CD4-positive, alpha-beta T cell treated with Interleukin-6 at 100 ng/mL for 8 hours (primary cell): Measurements from ENCODE around the gene TBL2.
"Not testable (repeated sequence)": the region's sequence is repeated elsewhere in the genome, so short reads cannot be mapped to it uniquely, and the experiment has no call there.

Source experiments
- DNase-seq: peaks from one replicate; pipeline ENCODE4 v3.0.0-alpha.2; 2020; ENCODE audit warnings: mixed read lengths, low spot score

The TBL2 gene

GRCh38 chr7:73606801-73607691 lies 28.7 kb upstream of the TBL2 start:
- DNase-seq = peak; percentile 47

- DNase-seq = no peak
Observed at GRCh38 chr7:73605601-73606220, 27.3 kb upstream of the TBL2 start.

- no peak for DNase-seq
Observed at GRCh38 chr7:73602721-73603651, 24.6 kb upstream of the TBL2 start.

GRCh38 chr7:73599916-73600315 lies 21.5 kb upstream of the TBL2 start:
- DNase-seq = no peak

GRCh38 chr7:73599151-73599882 lies 20.9 kb upstream of the TBL2 start:
- no peak for DNase-seq

- DNase-seq = no peak
Observed at GRCh38 chr7:73597978-73598782, 19.8 kb upstream of the TBL2 start.

GRCh38 chr7:73596191-73597065 lies 18.0 kb upstream of the TBL2 start:
- DNase-seq = no peak

- no peak for DNase-seq
Observed at GRCh38 chr7:73595358-73595757, 17.0 kb upstream of the TBL2 start.

GRCh38 chr7:73593207-73594045 lies 15.0 kb upstream of the TBL2 start:
- no peak for DNase-seq

GRCh38 chr7:73586911-73587310 lies 8.5 kb upstream of the TBL2 start:
- no peak for DNase-seq

- DNase-seq = no peak
Observed at GRCh38 chr7:73585196-73585595, 6.8 kb upstream of the TBL2 start.

- DNase-seq = no peak
Observed at GRCh38 chr7:73582664-73583202, 4.4 kb upstream of the TBL2 start.

- DNase-seq = not testable (repeated sequence)
Observed at GRCh38 chr7:73581006-73581405, 2.6 kb upstream of the TBL2 start.

- no peak for DNase-seq
Observed at GRCh38 chr7:73577627-73578341, 595 bp downstream of the TBL2 start.

GRCh38 chr7:73573791-73574190 lies 4.6 kb downstream of the TBL2 start:
- no peak for DNase-seq

- DNase-seq = no peak
Observed at GRCh38 chr7:73573276-73573675, 5.1 kb downstream of the TBL2 start.

GRCh38 chr7:73572767-73573186 lies 5.6 kb downstream of the TBL2 start:
- DNase-seq = no peak

GRCh38 chr7:73570977-73571376 lies 7.4 kb downstream of the TBL2 start:
- DNase-seq = no peak
